ENCODE results near the gene LRP1. TPM values are rescaled to one million over a fixed set of nuclear protein-coding genes. Genes with fewer than 3 reads are reported as not detected.

Gene LRP1
- total RNA-seq, 6 experiments from 2014 or later, result 187 to 332 (median 201) TPM

GRCh38 chr12:57145460-57146059 lies 17.3 kb downstream of the LRP1 start:
- TF ChIP-seq, protein P1, sequence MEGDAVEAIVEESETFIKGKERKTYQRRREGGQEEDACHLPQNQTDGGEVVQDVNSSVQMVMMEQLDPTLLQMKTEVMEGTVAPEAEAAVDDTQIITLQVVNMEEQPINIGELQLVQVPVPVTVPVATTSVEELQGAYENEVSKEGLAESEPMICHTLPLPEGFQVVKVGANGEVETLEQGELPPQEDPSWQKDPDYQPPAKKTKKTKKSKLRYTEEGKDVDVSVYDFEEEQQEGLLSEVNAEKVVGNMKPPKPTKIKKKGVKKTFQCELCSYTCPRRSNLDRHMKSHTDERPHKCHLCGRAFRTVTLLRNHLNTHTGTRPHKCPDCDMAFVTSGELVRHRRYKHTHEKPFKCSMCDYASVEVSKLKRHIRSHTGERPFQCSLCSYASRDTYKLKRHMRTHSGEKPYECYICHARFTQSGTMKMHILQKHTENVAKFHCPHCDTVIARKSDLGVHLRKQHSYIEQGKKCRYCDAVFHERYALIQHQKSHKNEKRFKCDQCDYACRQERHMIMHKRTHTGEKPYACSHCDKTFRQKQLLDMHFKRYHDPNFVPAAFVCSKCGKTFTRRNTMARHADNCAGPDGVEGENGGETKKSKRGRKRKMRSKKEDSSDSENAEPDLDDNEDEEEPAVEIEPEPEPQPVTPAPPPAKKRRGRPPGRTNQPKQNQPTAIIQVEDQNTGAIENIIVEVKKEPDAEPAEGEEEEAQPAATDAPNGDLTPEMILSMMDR (IDR thresholded peaks at IDR 0.05), result no peak
- H3K9me3 Mint-ChIP-seq, result no peaks in the 10 kb centered on the region
- no peak overlapping the region for H3K4me3 Mint-ChIP-seq
- H3K4me1 Mint-ChIP-seq (ENCODE audit: low read depth), result peaks cover 80% of the 10 kb centered on the region
- H3K36me3 Mint-ChIP-seq (ENCODE audit: low read depth), result peaks cover 54% of the 10 kb centered on the region
- peak overlapping the region; percentile 97 for H3K27ac Mint-ChIP-seq
- DNase-seq, result no peak
- peaks cover 2% of the 10 kb centered on the region for H3K27me3 Mint-ChIP-seq (ENCODE audit: insufficient read depth)

GRCh38 chr12:57146092-57146491 lies 17.8 kb downstream of the LRP1 start:
- Mint-ChIP-seq H3K36me3 (ENCODE audit: low read depth) (peaks cover 54% of the 10 kb centered on the region), H3K9me3 (no peaks in the 10 kb centered on the region), H3K4me3 (no peak overlapping the region), H3K27ac (peak overlapping the region; percentile 97), H3K27me3 (ENCODE audit: insufficient read depth) (peaks cover 2% of the 10 kb centered on the region), H3K4me1 (ENCODE audit: low read depth) (peaks cover 80% of the 10 kb centered on the region)
- DNase-seq, result no peak
- TF ChIP-seq, protein P1 (IDR thresholded peaks at IDR 0.05), result no peak

- DNase-seq, result peak; percentile 60
- no peaks in the 10 kb centered on the region for H3K9me3 Mint-ChIP-seq
- H3K27ac Mint-ChIP-seq, result peak within 1 kb of the TSS; percentile 97
- H3K27me3 Mint-ChIP-seq (ENCODE audit: insufficient read depth), result peaks cover 2% of the 10 kb centered on the region
- peaks cover 46% of the 10 kb centered on the region for H3K36me3 Mint-ChIP-seq (ENCODE audit: low read depth)
- H3K4me1 Mint-ChIP-seq (ENCODE audit: low read depth), result peaks cover 80% of the 10 kb centered on the region
- H3K4me3 Mint-ChIP-seq, result peak within 1 kb of the TSS; percentile 53
- TF ChIP-seq, protein P1 (IDR thresholded peaks at IDR 0.05), result no peak
These were observed 19.0 kb downstream of the LRP1 start, which contains the start of gene LRP1-AS for GRCh38 chr12:57146961-57147944. Gene LRP1-AS (minus strand): TSS chr12:57147619.

DNA sequence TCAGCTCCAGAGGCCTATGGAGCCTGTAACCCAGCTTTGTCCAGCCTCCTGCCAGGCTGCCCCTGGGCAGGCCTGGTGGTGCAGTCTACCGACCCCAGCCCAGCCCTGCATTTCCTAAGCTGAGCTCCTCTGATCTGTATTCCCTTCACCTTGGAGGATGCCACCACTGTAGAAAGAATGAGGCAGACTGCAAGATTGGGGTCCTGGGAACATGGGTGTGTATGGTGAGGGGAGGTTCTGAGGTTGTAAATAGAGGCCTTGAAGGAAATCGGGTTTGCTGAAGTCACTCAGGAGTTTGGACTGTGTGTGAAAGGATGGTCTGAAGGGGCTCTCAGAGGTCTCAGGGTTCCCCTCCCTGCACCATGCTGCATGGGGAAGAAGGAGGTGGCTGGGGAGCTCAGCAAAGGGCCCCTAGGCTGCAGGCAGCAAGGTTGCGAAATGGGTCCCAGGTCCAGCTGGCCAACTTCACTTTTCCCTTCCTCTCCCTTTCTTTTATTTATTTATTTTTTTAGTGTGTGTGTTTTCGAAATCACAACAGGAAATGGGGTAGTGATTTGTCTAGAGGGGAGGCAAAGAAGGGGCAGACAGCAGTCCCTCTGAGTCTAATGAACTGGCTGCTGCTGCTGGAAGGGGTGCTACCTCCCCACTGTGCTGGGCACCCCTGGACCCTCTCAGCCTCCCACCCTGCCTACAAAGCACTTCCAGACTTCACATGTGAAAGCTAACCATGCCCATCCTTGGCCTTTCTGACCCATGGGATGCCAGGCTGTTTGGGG lies 20.4 kb downstream of the LRP1 start:
- peak overlapping the region; percentile 65 for H3K4me3 Mint-ChIP-seq
- H3K27ac Mint-ChIP-seq, result peak overlapping the region; percentile 97
- no peaks in the 10 kb centered on the region for H3K9me3 Mint-ChIP-seq
- peaks cover 2% of the 10 kb centered on the region for H3K27me3 Mint-ChIP-seq (ENCODE audit: insufficient read depth)
- peaks cover 55% of the 10 kb centered on the region for H3K36me3 Mint-ChIP-seq (ENCODE audit: low read depth)
- H3K4me1 Mint-ChIP-seq (ENCODE audit: low read depth), result peaks cover 91% of the 10 kb centered on the region
- peak; percentile 54 for DNase-seq
- TF ChIP-seq, protein P1 (IDR thresholded peaks at IDR 0.05), result no peak

DNA sequence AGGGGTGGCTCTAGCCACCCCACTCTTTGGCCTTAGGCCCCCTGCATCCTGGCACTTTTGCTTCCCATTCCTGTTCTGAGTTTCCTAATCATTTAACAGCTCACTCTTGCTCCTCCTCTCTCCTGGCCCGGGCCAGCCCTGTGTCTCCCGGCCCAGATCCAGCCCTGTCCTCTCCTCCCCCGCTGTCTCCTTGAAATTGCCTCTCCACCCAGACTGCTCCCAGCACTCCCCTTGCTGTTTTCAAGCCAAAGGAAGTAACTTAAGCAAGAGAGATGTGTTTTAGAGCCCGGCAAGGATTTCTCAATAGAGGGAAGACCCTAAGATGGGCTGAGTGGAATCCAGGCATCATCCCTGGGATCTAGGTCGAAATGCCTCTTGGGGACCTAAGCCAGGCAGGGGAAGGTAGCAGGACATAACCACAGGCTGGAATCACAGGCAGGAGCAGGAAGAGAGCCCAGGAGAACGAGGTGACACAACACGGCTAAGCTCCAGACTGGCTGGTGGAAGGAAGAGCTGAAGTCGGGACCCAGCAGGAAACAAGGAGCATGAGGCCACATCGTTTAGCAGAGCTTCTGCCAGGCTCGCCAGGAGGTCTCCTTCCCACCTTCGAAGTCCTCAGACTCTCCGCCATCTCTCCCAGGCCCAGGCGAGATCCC lies 21.1 kb downstream of the LRP1 start:
- peak overlapping the region; percentile 97 for H3K27ac Mint-ChIP-seq
- H3K36me3 Mint-ChIP-seq (ENCODE audit: low read depth), result peaks cover 51% of the 10 kb centered on the region
- DNase-seq, result no peak
- H3K4me1 Mint-ChIP-seq (ENCODE audit: low read depth), result peaks cover 87% of the 10 kb centered on the region
- no peaks in the 10 kb centered on the region for H3K9me3 Mint-ChIP-seq
- TF ChIP-seq, protein P1 (IDR thresholded peaks at IDR 0.05), result no peak
- peaks cover 2% of the 10 kb centered on the region for H3K27me3 Mint-ChIP-seq (ENCODE audit: insufficient read depth)
- H3K4me3 Mint-ChIP-seq, result peak overlapping the region; percentile 65

Data from HFFc6 (cell line).